Stimulated activated naive CD8-positive, alpha-beta T cell treated with anti-CD3 and anti-CD28 coated beads, Interleukin-15, Interleukin-2, amounts not matched to agents 100 ng/mL and 50 ng/mL, for 24 hours (primary cell): ENCODE results near the gene SLC5A1.

ENCODE experiments used
- H3K27ac Mint-ChIP-seq: one replicate; pipeline ENCODE4 v1.8.0; 2021; ENCODE audit warnings: mild to moderate bottlenecking, mixed read lengths
- H3K27me3 Mint-ChIP-seq: one replicate; pipeline ENCODE4 v1.8.0; 2021; ENCODE audit warnings: mixed read lengths
- H3K36me3 Mint-ChIP-seq: one replicate; pipeline ENCODE4 v1.8.0; 2021; ENCODE audit warnings: low read depth, mixed read lengths
- H3K4me1 Mint-ChIP-seq: one replicate; pipeline ENCODE4 v1.8.0; 2021; ENCODE audit warnings: low read depth, mixed read lengths
- H3K4me3 Mint-ChIP-seq: one replicate; pipeline ENCODE4 v1.8.0; 2021; ENCODE audit warnings: mild to moderate bottlenecking, mixed read lengths
- H3K9me3 Mint-ChIP-seq: one replicate; pipeline ENCODE4 v1.8.0; 2021; ENCODE audit warnings: mixed read lengths

The SLC5A1 gene

DNA sequence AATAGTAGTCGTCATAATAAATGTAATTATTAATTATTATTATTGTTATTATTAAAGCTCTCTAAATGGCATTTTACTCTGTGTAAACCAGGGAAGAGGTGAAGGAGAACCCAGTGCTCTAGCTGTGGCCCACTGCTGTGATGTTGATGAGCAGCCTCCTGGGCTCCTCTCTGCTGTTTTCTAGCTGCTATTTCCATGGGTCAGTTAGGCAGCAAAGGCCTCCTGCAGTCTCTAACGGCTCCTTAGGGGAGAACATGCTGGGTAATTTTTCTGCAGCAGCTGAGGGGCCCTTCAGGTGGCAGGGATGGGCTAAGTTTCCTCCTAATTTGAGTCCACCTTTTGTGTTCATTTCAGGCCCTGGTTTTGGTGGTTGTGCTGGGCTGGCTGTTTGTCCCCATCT, 24.6 kb downstream of the SLC5A1 start:
- Mint-ChIP-seq H3K36me3 (no peaks in the 10 kb centered on the region), H3K27ac (no peak overlapping the region), H3K4me1 (no peaks in the 10 kb centered on the region), H3K4me3 (no peak overlapping the region), H3K9me3 (no peaks in the 10 kb centered on the region), H3K27me3 (peaks cover 40% of the 10 kb centered on the region)

GRCh38 chr22:32069579-32070372, 26.7 kb downstream of the SLC5A1 start:
- Mint-ChIP-seq H3K36me3 (no peaks in the 10 kb centered on the region), H3K27me3 (peaks cover 44% of the 10 kb centered on the region), H3K9me3 (no peaks in the 10 kb centered on the region), H3K4me3 (no peak overlapping the region), H3K4me1 (no peaks in the 10 kb centered on the region), H3K27ac (no peak overlapping the region)

DNA sequence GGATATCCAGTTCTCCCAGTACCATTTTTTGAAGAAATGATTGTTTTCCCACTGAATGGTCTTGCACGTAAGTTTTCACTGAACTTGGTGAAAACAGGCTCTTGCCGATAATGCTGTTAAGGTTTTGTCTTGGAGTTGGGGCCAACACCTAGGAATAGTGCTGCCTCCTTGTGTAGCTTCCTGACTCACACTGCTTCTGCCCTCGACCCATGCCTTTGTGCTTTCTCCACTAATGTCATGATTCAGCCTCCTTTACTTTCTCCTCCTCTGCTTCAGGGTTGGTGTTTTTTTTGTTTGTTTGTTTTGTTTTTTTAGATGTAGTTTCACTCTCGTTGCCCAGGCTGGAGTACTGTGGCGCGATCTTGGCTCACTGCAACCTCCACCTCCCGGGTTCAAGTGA, 30.2 kb downstream of the SLC5A1 start:
- no peaks in the 10 kb centered on the region for H3K4me1 Mint-ChIP-seq
- no peaks in the 10 kb centered on the region for H3K36me3 Mint-ChIP-seq
- H3K27ac Mint-ChIP-seq: no peak overlapping the region
- H3K9me3 Mint-ChIP-seq: no peaks in the 10 kb centered on the region
- H3K4me3 Mint-ChIP-seq: no peak overlapping the region
- H3K27me3 Mint-ChIP-seq: peaks cover 50% of the 10 kb centered on the region

DNA sequence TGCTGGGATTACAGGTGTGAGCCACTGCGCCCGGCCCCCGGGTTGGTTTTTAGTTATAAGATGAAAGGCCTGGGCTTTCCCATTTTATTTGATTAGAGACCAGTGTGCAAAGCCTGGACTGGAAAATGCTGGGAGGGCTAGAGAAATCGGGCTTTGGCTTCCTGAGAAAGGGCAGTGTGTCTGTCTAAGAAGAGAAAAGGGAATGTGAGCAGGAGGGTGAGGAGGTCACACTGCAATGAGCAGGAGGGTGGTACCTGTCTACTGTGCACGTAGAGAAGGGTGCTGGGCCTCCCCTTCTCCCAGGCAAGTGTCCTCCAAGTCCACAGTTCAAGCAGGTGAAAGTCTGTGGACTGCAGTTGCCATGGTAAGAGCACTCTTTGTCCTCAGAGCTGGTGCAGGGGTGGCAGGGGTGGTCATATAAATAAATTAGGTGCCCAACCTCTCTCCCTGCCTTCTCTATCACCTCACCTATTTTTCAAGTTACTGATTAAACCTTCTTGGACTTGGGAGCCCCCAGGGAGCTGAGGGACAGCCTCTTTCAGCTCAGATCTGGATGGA, 30.8 kb downstream of the SLC5A1 start:
- peaks cover 50% of the 10 kb centered on the region for H3K27me3 Mint-ChIP-seq
- no peaks in the 10 kb centered on the region for H3K36me3 Mint-ChIP-seq
- H3K27ac Mint-ChIP-seq: no peak overlapping the region
- no peak overlapping the region for H3K4me3 Mint-ChIP-seq
- no peaks in the 10 kb centered on the region for H3K4me1 Mint-ChIP-seq
- H3K9me3 Mint-ChIP-seq: no peaks in the 10 kb centered on the region

DNA sequence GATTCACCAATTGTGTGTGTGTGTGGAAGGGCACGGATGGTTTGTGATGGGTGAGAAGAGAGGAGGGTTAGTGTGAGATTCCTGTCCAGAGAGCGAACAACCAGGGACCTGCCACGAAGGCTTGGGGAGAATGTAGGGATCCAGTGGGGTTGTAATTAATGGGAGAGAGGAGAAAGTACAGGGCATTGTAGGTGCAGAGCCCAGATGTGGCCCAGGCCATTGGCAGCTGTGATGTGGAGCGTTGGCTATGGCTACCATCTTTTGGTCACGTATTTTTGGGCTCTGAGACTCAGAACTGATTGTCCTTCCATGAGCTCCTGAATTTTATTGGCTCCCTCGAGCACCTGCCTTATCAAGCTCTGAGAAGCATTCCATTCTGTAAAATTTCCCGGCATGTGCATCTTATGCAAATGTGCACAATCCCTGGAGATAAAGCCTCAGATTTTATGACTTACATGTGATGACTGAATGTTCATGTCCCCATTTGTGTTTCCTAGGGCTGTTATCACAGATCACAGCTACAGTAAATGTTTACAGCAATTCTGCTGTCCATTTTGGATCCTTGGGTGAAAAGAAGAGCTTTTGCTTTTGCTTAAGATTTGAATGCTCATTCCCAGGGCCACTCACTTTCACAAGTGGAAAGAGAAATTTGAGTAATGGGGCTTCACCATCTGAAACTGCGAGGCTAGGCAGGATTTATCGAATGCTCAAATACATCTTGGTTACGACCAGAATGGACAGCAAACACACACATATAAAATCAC, 33.1 kb downstream of the SLC5A1 start:
- Mint-ChIP-seq H3K4me1 (no peaks in the 10 kb centered on the region), H3K27ac (no peak overlapping the region), H3K27me3 (peaks cover 40% of the 10 kb centered on the region), H3K36me3 (no peaks in the 10 kb centered on the region), H3K4me3 (no peak overlapping the region), H3K9me3 (no peaks in the 10 kb centered on the region)

- no peaks in the 10 kb centered on the region for H3K9me3 Mint-ChIP-seq
- H3K27ac Mint-ChIP-seq: no peak overlapping the region
- no peaks in the 10 kb centered on the region for H3K4me1 Mint-ChIP-seq
- H3K27me3 Mint-ChIP-seq: peaks cover 36% of the 10 kb centered on the region
- no peaks in the 10 kb centered on the region for H3K36me3 Mint-ChIP-seq
- no peak overlapping the region for H3K4me3 Mint-ChIP-seq
Observed at GRCh38 chr22:32076761-32077084, 33.7 kb downstream of the SLC5A1 start.

- no peaks in the 10 kb centered on the region for H3K4me1 Mint-ChIP-seq
- H3K4me3 Mint-ChIP-seq: no peak overlapping the region
- no peaks in the 10 kb centered on the region for H3K9me3 Mint-ChIP-seq
- H3K27me3 Mint-ChIP-seq: peaks cover 32% of the 10 kb centered on the region
- no peak overlapping the region for H3K27ac Mint-ChIP-seq
- H3K36me3 Mint-ChIP-seq: no peaks in the 10 kb centered on the region
Observed at GRCh38 chr22:32077151-32077550, 34.1 kb downstream of the SLC5A1 start.

- no peaks in the 10 kb centered on the region for H3K9me3 Mint-ChIP-seq
- no peak overlapping the region for H3K27ac Mint-ChIP-seq
- H3K4me3 Mint-ChIP-seq: no peak overlapping the region
- H3K4me1 Mint-ChIP-seq: no peaks in the 10 kb centered on the region
- H3K36me3 Mint-ChIP-seq: no peaks in the 10 kb centered on the region
- peaks cover 24% of the 10 kb centered on the region for H3K27me3 Mint-ChIP-seq
Observed at GRCh38 chr22:32079130-32080089, 36.3 kb downstream of the SLC5A1 start.

DNA sequence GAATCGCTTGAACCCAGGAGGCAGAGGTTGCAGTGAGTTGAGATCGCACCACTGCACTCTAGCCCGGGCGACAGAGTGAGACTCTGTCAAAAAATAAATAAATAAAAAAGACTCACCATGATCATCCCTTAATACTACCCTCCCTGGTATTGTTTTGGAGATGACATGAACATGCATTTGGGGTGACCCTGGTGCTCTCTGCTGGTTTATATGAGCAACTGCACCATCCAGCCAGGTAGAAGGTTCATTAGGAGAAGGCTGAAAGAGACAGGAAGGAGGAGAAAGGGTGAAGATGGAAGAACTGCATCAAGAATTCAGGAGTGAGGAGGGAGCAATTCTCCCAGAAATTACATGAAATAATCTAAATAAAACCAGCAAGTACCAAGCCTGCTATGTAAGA, 37.8 kb downstream of the SLC5A1 start:
- H3K36me3 Mint-ChIP-seq: no peaks in the 10 kb centered on the region
- H3K9me3 Mint-ChIP-seq: no peaks in the 10 kb centered on the region
- peaks cover 15% of the 10 kb centered on the region for H3K27me3 Mint-ChIP-seq
- no peak overlapping the region for H3K27ac Mint-ChIP-seq
- H3K4me1 Mint-ChIP-seq: no peaks in the 10 kb centered on the region
- H3K4me3 Mint-ChIP-seq: no peak overlapping the region

GRCh38 chr22:32082331-32082730, 39.3 kb downstream of the SLC5A1 start:
- H3K27ac Mint-ChIP-seq: no peak overlapping the region
- H3K27me3 Mint-ChIP-seq: peaks cover 17% of the 10 kb centered on the region

GRCh38 chr22:32083000-32083399, 39.9 kb downstream of the SLC5A1 start:
- Mint-ChIP-seq H3K4me1 (no peaks in the 10 kb centered on the region), H3K4me3 (no peak overlapping the region), H3K9me3 (no peaks in the 10 kb centered on the region), H3K36me3 (no peaks in the 10 kb centered on the region), H3K27ac (no peak overlapping the region), H3K27me3 (peaks cover 23% of the 10 kb centered on the region)

More at GRCh38 chr22:32082331-32082730, 39.3 kb downstream of the SLC5A1 start:
- Mint-ChIP-seq H3K36me3 (no peaks in the 10 kb centered on the region), H3K9me3 (no peaks in the 10 kb centered on the region), H3K4me3 (no peak overlapping the region), H3K4me1 (no peaks in the 10 kb centered on the region)

DNA sequence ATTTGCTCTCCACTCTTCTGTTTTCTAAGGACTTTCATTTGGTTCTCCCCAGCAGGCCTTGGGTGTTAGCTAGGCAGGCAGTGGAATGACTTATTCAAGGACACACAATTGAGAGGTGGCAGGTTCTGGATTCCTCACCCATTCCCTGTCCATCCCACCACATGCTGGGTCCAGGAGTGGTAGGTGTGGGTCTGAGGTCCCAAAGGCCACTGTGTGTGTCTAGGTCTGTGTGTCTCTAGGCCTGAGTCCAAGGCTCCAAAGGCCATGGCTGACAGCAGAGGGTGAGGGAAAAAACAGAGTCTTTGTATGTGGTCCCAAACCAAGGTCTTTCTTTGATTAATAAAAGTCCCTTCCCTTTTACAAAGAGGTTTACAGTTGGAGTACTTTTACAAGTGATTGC, 40.8 kb downstream of the SLC5A1 start:
- H3K36me3 Mint-ChIP-seq: no peaks in the 10 kb centered on the region

GRCh38 chr22:32088084-32088483, 45.0 kb downstream of the SLC5A1 start:
- Mint-ChIP-seq H3K27ac (no peak overlapping the region), H3K4me1 (no peaks in the 10 kb centered on the region), H3K9me3 (no peaks in the 10 kb centered on the region), H3K27me3 (peaks cover 30% of the 10 kb centered on the region), H3K36me3 (no peaks in the 10 kb centered on the region), H3K4me3 (no peak overlapping the region)

More for the DNA sequence above, 40.8 kb downstream of the SLC5A1 start:
- Mint-ChIP-seq H3K4me3 (no peak overlapping the region), H3K9me3 (no peaks in the 10 kb centered on the region), H3K27ac (no peak overlapping the region), H3K4me1 (no peaks in the 10 kb centered on the region), H3K27me3 (peaks cover 28% of the 10 kb centered on the region)

DNA sequence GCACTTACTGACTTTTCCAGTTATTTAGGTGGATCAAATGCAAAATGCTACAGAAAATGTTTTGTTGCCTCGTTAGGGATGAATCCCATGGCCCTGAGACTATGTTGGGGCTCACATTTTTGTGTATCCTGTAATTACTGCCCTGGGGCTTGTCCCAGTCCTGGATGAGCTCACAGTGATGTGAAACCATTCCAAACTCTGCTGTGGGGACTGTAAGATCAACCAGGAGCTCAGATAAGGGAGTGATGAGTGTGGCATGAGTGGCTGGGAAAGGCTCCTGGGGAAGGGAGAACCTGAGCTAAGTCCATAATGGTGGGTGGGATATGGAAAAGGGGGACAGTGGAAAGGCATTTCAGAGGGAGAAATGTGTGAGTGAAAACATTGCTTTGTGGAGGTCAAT, 54.0 kb downstream of the SLC5A1 start:
- Mint-ChIP-seq H3K4me1 (peaks cover 10% of the 10 kb centered on the region), H3K4me3 (no peak overlapping the region), H3K9me3 (no peaks in the 10 kb centered on the region), H3K36me3 (no peaks in the 10 kb centered on the region), H3K27me3 (peaks cover 8% of the 10 kb centered on the region), H3K27ac (no peak overlapping the region)
